Esophagus muscularis mucosa (tissue), 4 donors: ENCODE data around the gene ATF7IP. TPM values are rescaled to one million over a fixed set of nuclear protein-coding genes. Genes with fewer than 3 reads are reported as not detected.

Experiments used
- DNase-seq: peaks from one replicate; pipeline ENCODE4 v3.0.0-alpha.2; 2017; ENCODE audit errors: extremely low spot score
- H3K27ac ChIP-seq, 4 donors: fragments of 200-600 bp; sonication (generic); replicated peaks in 1 of 4; 1 replicate in 3 of 4; 2 replicates in 1 of 4; pipeline ENCODE4 v1.5.1; 2016 to 2019; ENCODE audit warnings: mild to moderate bottlenecking in 1 of 4
- H3K27me3 ChIP-seq, 4 donors: fragments of 200-600 bp; sonication (generic); one replicate each; pipeline versions ENCODE4 v1.5.1 to v1.6.0; 2016 to 2019
- H3K36me3 ChIP-seq, 4 donors: fragments of 200-600 bp; sonication (generic); one replicate each; pipeline ENCODE4 v1.5.1; 2016 to 2019
- H3K4me1 ChIP-seq, 4 donors: fragments of 200-600 bp; sonication (generic); one replicate each; pipeline ENCODE4 v1.5.1; 2016 to 2019
- H3K4me3 ChIP-seq, 4 donors: fragments of 200-600 bp; sonication (generic); 1 replicate in 2 of 4; 2 replicates in 2 of 4; pipeline ENCODE4 v1.5.1; 2016 to 2019; ENCODE audit warnings: mild to moderate bottlenecking in 4 of 4, moderate library complexity in 1 of 4
- H3K9me3 ChIP-seq, 4 donors: fragments of 200-600 bp; sonication (generic); 1 replicate in 3 of 4; 2 replicates in 1 of 4; pipeline ENCODE4 v1.5.1; 2016 to 2019
- EP300 ChIP-seq: sonication (generic); formaldehyde crosslinking; IDR thresholded peaks from one replicate; pipeline ENCODE4 v1.6.1; 2017; ENCODE audit warnings: antibody characterized with exemption
- POLR2A ChIP-seq: fragments of 450-650 bp; IDR thresholded peaks from one replicate; pipeline ENCODE4 v1.6.1; 2017; ENCODE audit warnings: antibody characterized with exemption, moderate library complexity, mild to moderate bottlenecking, low read depth
- POLR2AphosphoS5 ChIP-seq, 2 donors: sonication (generic); formaldehyde crosslinking; IDR thresholded peaks; one replicate each; pipeline ENCODE4 v1.6.1; 2017; ENCODE audit warnings: antibody characterized with exemption in 2 of 2
- WGBS: methylation state at CpG from one replicate; pipeline ENCODE4 v1.1.5; 2018; 5-methylcytosine and 5-hydroxymethylcytosine counted together
- intact Hi-C: fragments of 100-400 bp; cut with DNase I; formaldehyde crosslinking; loops from one replicate; pipeline ENCODE4 v1.15.1; 2023
- total RNA-seq, 4 donors: library from RNA; depleted of rRNA; stranded (reverse); fragments of >200 nt; gene quantifications; one replicate each; pipeline versions ENCODE4 v1.1.0 to v1.2.1, GENCODE V29; 2016
- TF ChIP-seq, protein P1 (sequence below), 3 experiments: fragments of 200-600 bp in 2 of 3; fragments of 450-650 bp in 1 of 3; sonication (generic) in 2 of 3; IDR thresholded peaks; one replicate each; pipeline ENCODE4 v1.5.1; 2017 to 2019; ENCODE audit warnings: antibody characterized with exemption in 3 of 3, mild to moderate bottlenecking in 2 of 3, moderate library complexity in 1 of 3

ATF7IP gene
- total RNA-seq, 4 donors from 2014 or later = 26.8 to 43.2 (median 32.8) TPM

- peaks cover 0 to 4% (median 0%) of the 10 kb centered on the region in 4 donors for H3K36me3 ChIP-seq
- intact Hi-C loops = no loop called here
- H3K27me3 ChIP-seq = no peaks in the 10 kb centered on the region
- no peak overlapping the region for H3K4me3 ChIP-seq
- no peaks in the 10 kb centered on the region for H3K9me3 ChIP-seq
- 19% methylated on average over 3 of the region's 3 CpGs for WGBS
- H3K27ac ChIP-seq = peak overlapping the region; percentile 23 to 57 (median 48)
- no peak for DNase-seq
- TF ChIP-seq POLR2AphosphoS5 (IDR thresholded peaks at IDR 0.05) (no peak), EP300 (no peak), POLR2A (no peak)
- TF ChIP-seq, protein P1, sequence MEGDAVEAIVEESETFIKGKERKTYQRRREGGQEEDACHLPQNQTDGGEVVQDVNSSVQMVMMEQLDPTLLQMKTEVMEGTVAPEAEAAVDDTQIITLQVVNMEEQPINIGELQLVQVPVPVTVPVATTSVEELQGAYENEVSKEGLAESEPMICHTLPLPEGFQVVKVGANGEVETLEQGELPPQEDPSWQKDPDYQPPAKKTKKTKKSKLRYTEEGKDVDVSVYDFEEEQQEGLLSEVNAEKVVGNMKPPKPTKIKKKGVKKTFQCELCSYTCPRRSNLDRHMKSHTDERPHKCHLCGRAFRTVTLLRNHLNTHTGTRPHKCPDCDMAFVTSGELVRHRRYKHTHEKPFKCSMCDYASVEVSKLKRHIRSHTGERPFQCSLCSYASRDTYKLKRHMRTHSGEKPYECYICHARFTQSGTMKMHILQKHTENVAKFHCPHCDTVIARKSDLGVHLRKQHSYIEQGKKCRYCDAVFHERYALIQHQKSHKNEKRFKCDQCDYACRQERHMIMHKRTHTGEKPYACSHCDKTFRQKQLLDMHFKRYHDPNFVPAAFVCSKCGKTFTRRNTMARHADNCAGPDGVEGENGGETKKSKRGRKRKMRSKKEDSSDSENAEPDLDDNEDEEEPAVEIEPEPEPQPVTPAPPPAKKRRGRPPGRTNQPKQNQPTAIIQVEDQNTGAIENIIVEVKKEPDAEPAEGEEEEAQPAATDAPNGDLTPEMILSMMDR (IDR thresholded peaks at IDR 0.05) = no peak
- H3K4me1 ChIP-seq = peaks cover 35 to 70% (median 54%) of the 10 kb centered on the region in 4 donors
Measured at GRCh38 chr12:14390870-14391530, 25.5 kb downstream of the ATF7IP start.

DNA sequence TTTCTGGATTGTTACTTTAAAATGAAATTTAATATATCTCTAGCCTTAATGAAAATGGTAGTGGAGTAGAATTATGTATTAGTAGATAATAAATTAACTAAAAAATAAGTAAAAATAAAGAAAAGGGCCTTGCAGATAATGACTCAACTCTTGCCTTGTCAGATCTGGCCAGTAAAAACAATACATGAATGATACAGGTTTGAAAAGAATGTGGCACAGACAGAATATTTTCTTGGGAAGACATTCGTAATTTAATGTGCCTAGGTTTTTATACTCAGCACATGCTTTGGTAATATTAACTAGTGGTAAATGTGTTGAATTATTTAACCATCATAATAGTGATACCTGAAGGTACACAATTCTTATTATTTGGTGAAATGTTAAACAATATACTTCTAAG is 28.3 kb downstream of the ATF7IP start:
- Histone ChIP-seq H3K27ac (peak overlapping the region; percentile 62 to 68 (median 64)), H3K9me3 (peaks cover 0 to 4% (median under 1%) of the 10 kb centered on the region in 4 donors), H3K4me3 (peak overlapping the region in 2 of 4 donors; percentile 29 to 32), H3K27me3 (no peaks in the 10 kb centered on the region), H3K36me3 (peaks cover 0 to 4% (median 0%) of the 10 kb centered on the region in 4 donors), H3K4me1 (peaks cover 35 to 70% (median 56%) of the 10 kb centered on the region in 4 donors)
- DNase-seq = no peak
- TF ChIP-seq POLR2AphosphoS5 (IDR thresholded peaks at IDR 0.05) (no peak), EP300 (no peak), POLR2A (no peak)
- TF ChIP-seq, protein P1 (IDR thresholded peaks at IDR 0.05) = no peak
- 17% methylated on average over 1 of the region's 1 CpG for WGBS
- intact Hi-C loops = no loop called here

DNA sequence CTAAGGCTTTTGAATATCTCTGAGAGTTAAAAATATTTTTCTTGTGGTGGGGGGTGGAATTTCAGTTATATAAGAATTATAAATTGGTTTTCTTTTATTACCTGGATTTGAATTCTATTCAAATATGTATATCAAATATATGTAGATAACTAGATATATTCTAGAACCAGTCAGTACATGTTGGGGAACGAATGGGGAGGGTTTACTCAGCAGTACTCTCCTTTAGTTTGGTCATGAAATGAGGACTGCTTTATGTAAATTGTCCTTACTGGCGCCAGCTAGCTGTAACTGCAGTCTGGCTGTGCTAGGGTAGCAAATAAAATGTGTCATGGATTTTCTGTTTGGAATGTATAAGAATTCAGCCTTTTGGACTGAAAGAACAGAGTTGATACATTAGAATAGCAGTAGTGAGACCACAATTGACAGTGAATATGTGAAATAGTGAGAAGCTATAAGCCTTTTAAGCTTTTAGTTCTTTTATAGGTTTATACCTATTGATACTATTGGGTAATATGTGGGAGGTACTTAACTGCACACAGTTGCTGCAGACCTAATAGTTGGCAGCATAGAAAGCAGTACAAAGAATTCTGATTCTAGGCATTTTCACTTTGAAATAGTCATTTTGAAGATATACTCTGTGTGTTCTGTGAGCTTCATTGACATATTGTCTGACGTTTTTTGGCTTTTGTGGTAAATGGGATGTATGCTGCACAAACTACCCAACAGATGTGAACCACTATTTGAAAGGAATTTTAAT is 29.0 kb downstream of the ATF7IP start:
- Histone ChIP-seq H3K4me1 (peaks cover 35 to 70% (median 56%) of the 10 kb centered on the region in 4 donors), H3K9me3 (peaks cover 0 to 12% (median 5%) of the 10 kb centered on the region in 4 donors), H3K27ac (peak overlapping the region; percentile 62 to 68 (median 64)), H3K27me3 (no peaks in the 10 kb centered on the region), H3K36me3 (peaks cover 0 to 4% (median 0%) of the 10 kb centered on the region in 4 donors), H3K4me3 (peak overlapping the region; percentile 15 to 40 (median 30))
- intact Hi-C loops = no loop called here
- WGBS = 4% methylated on average over 3 of the region's 3 CpGs
- DNase-seq = no peak
- TF ChIP-seq, protein P1 (IDR thresholded peaks at IDR 0.05) = peak in 2 of 3 experiments; percentile 12 to 28
- no peak for TF ChIP-seq POLR2A
- TF ChIP-seq EP300 = no peak
- peak; percentile 48 to 69 for TF ChIP-seq POLR2AphosphoS5 (IDR thresholded peaks at IDR 0.05)

DNA sequence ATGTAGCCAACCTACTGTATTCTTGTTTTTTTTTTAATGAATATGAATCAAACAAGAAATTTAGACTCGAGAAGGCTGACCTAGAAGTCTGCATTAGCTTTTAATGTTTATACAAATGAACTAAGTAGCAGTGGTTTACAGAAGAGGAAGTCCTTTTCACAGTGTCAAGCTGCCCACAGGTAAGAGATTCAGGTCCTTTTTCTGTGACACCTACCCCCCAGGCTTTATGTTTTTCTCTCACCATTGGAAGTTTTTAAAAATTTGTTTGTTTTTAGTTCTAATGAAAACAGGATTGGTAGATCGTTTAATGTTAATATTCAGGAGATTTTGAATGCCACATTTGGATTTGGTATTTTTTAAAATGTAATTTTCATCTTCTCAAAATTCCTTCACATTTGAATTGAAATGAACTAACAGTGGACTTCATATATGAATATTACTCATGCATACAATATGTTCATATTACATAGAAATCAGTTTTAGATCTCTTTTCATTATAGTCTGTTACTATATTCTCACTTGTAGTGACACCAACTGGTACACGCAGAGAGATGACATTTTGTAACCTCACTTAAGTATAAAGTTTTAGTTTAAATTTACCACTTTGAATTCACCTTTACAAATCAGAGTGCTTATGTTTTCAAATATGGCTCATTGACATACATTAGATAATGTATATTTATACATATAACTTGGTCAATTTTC is 29.7 kb downstream of the ATF7IP start:
- 24% methylated on average over 3 of the region's 3 CpGs for WGBS
- H3K4me1 ChIP-seq = peaks cover 35 to 68% (median 53%) of the 10 kb centered on the region in 4 donors
- peaks cover 0 to 18% (median 5%) of the 10 kb centered on the region in 4 donors for H3K9me3 ChIP-seq
- TF ChIP-seq POLR2AphosphoS5 (IDR thresholded peaks at IDR 0.05) (no peak), EP300 (no peak)
- TF ChIP-seq, protein P1 (IDR thresholded peaks at IDR 0.05) = no peak
- no peak for DNase-seq
- H3K4me3 ChIP-seq = peak overlapping the region; percentile 15 to 40 (median 30)
- no peaks in the 10 kb centered on the region for H3K27me3 ChIP-seq
- peak overlapping the region; percentile 62 to 68 (median 64) for H3K27ac ChIP-seq
- no peaks in the 10 kb centered on the region for H3K36me3 ChIP-seq
- intact Hi-C loops = no loop called here
